HepG2 (cell line): ENCODE results near the gene DST. TPM values are rescaled to one million over a fixed set of nuclear protein-coding genes. Genes with fewer than 3 reads are reported as not detected.

Experiments
- CREBL2 ChIP-seq: sonication (generic); formaldehyde crosslinking; IDR thresholded peaks from 2 replicates; pipeline ENCODE4 v1.8.1; 2023; ENCODE audit warnings: missing genetic modification reagents, mild to moderate bottlenecking, borderline replicate concordance
- FOXP1 ChIP-seq, 2 experiments: fragments of 450-650 bp in 1 of 2; IDR thresholded peaks; 2 replicates each; pipeline ENCODE4 v1.6.1; 2017 to 2018; ENCODE audit warnings: antibody characterized with exemption in 1 of 2
- HDAC1 ChIP-seq: sonication (generic); formaldehyde crosslinking; IDR thresholded peaks from 2 replicates; pipeline ENCODE4 v1.5.1; 2020; ENCODE audit warnings: mild to moderate bottlenecking, missing genetic modification reagents
- NCOR1 ChIP-seq: fragments of 200-600 bp; sonication (generic); IDR thresholded peaks from 2 replicates; pipeline ENCODE4 v1.7.0; 2017; ENCODE audit warnings: antibody characterized with exemption, low read length, borderline replicate concordance
- NFIC ChIP-seq: IDR thresholded peaks from 2 replicates; pipeline ENCODE4 v1.6.1; 2012; ENCODE audit warnings: mild to moderate bottlenecking, low read length, inconsistent platforms
- TBX2 ChIP-seq: sonication (generic); formaldehyde crosslinking; IDR thresholded peaks from 2 replicates; pipeline ENCODE4 v1.5.0; 2020; ENCODE audit warnings: missing genetic modification reagents, mild to moderate bottlenecking, borderline replicate concordance
- TOPORS ChIP-seq: sonication (generic); formaldehyde crosslinking; IDR thresholded peaks from 2 replicates; pipeline ENCODE4 v1.8.0; 2023; ENCODE audit warnings: mild to moderate bottlenecking, missing genetic modification reagents
- ZBTB40 ChIP-seq, 2 experiments: fragments of 450-650 bp in 1 of 2; sonication (generic) in 1 of 2; formaldehyde crosslinking in 1 of 2; IDR thresholded peaks; 2 replicates each; pipeline versions ENCODE4 v1.6.1 to v1.8.0; 2016 to 2022; ENCODE audit warnings: antibody characterized with exemption in 1 of 2, mild to moderate bottlenecking in 1 of 2, missing genetic modification reagents in 1 of 2
- ZBTB46 ChIP-seq: sonication (generic); formaldehyde crosslinking; IDR thresholded peaks from 2 replicates; pipeline ENCODE4 v1.4.0; 2020; ENCODE audit warnings: mild to moderate bottlenecking, missing genetic modification reagents, borderline replicate concordance
- ZNF296 ChIP-seq: sonication (generic); formaldehyde crosslinking; conservative IDR thresholded peaks from 2 replicates; pipeline ENCODE4 v1.5.0; 2020; ENCODE audit warnings: mild to moderate bottlenecking, missing genetic modification reagents
- ZNF607 ChIP-seq: sonication (generic); formaldehyde crosslinking; IDR thresholded peaks from 2 replicates; pipeline ENCODE4 v1.5.1; 2020; ENCODE audit warnings: missing genetic modification reagents, mild to moderate bottlenecking, borderline replicate concordance
- ZNF709 ChIP-seq: sonication (generic); formaldehyde crosslinking; IDR thresholded peaks from 2 replicates; pipeline ENCODE4 v1.5.0; 2020; ENCODE audit warnings: mild to moderate bottlenecking, missing genetic modification reagents
- ZNF740 ChIP-seq: sonication (generic); formaldehyde crosslinking; IDR thresholded peaks from 2 replicates; pipeline ENCODE4 v1.4.0; 2020; ENCODE audit warnings: missing genetic modification reagents
- ZSCAN22 ChIP-seq: sonication (generic); formaldehyde crosslinking; IDR thresholded peaks from 2 replicates; pipeline ENCODE4 v1.4.0; 2020; ENCODE audit warnings: mild to moderate bottlenecking, missing genetic modification reagents
- polyA plus RNA-seq, 8 experiments: library from polyadenylated mRNA; depleted of rRNA in 3 of 8; stranded (reverse) in 7 of 8; unstranded in 1 of 8; fragments of >200 nt; fragmentation: Illumina TruSeq in 4 of 8; extraction: Trizol in 4 of 8; gene quantifications; 2 replicates each; pipeline versions ENCODE4 v1.2.1 to v1.2.3, GENCODE V29; 2011 to 2016; ENCODE audit warnings: low read depth in 4 of 8, missing spikeins in 1 of 8, mixed read lengths in 1 of 8; ENCODE audit not compliant: insufficient read depth in 1 of 8
- total RNA-seq, 5 experiments: library from RNA; depleted of rRNA; stranded (reverse); fragments of >200 nt; fragmentation: Illumina TruSeq; extraction: Trizol; gene quantifications; 2 replicates each; pipeline ENCODE4 v1.2.3, GENCODE V29; 2016; ENCODE audit warnings: low read depth in 1 of 5

DST gene
- total and polyA plus RNA-seq, 2 of the 13 experiments (the other 11 are each of a cell fraction or from before 2014, with no cell fraction given), result 64.4 to 89.0 TPM

- TF ChIP-seq ZNF709 (CRISPR knock-in tag) (no peak), TBX2 (CRISPR knock-in tag) (peak; percentile 76), TOPORS (CRISPR knock-in tag) (no peak; the same call in 1 of the 2 replicates), HDAC1 (CRISPR knock-in tag) (peak; percentile 74; the same call in 1 of the 2 replicates), ZSCAN22 (CRISPR knock-in tag) (no peak), FOXP1 (IDR thresholded peaks at IDR 0.05) (no peak), FOXP1 (CRISPR knock-in tag; IDR thresholded peaks at IDR 0.05) (peak; percentile 7; the same call in 1 of the 2 replicates), NFIC (peak; percentile 44; the same call in 1 of the 2 replicates), ZBTB40 (IDR thresholded peaks at IDR 0.05) (no peak), ZBTB40 (CRISPR knock-in tag; IDR thresholded peaks at IDR 0.05) (no peak), ZBTB46 (CRISPR knock-in tag) (no peak), CREBL2 (CRISPR knock-in tag) (no peak), ZNF740 (CRISPR knock-in tag) (no peak), ZNF607 (CRISPR knock-in tag) (no peak), NCOR1 (peak; percentile 76; the same call in 1 of the 2 replicates), ZNF296 (CRISPR knock-in tag) (no peak)
Observed at GRCh38 chr6:56541030-56541600, 101.6 kb downstream of the DST start (continued).
